OCI-LY1 (cell line): Measurements from ENCODE around the gene PHOSPHO2.

Experiments used
- H2AFZ ChIP-seq: fragments of 200-600 bp; sonication (generic), shearing (Covaris generic); 2 replicates; pipeline ENCODE4 v1.6.0; 2014; ENCODE audit warnings: antibody characterized with exemption, mild to moderate bottlenecking, low read length
- H3F3A ChIP-seq: fragments of 200-600 bp; sonication (generic), shearing (Covaris generic); 2 replicates; pipeline ENCODE4 v1.6.0; 2014; ENCODE audit warnings: mild to moderate bottlenecking, antibody characterized with exemption, low read length, moderate library complexity; ENCODE audit not compliant: insufficient read depth
- H3K27ac ChIP-seq: fragments of 200-600 bp; sonication (generic); 2 replicates; pipeline ENCODE4 v1.5.1; 2014; ENCODE audit warnings: low read length, mixed run types, mild to moderate bottlenecking, low read depth; ENCODE audit not compliant: poor library complexity, severe bottlenecking
- H3K27me3 ChIP-seq: fragments of 200-600 bp; sonication (generic); 2 replicates; pipeline ENCODE4 v1.6.0; 2014; ENCODE audit warnings: antibody characterized with exemption, mild to moderate bottlenecking, low read length, moderate library complexity; ENCODE audit not compliant: insufficient read depth
- H3K36me3 ChIP-seq: fragments of 200-600 bp; sonication (generic); 2 replicates; pipeline ENCODE4 v1.6.1; 2014; ENCODE audit warnings: mild to moderate bottlenecking, antibody characterized with exemption, low read length, moderate library complexity, mixed read lengths; ENCODE audit not compliant: insufficient read depth
- H3K4me1 ChIP-seq: fragments of 200-600 bp; sonication (generic); 2 replicates; pipeline ENCODE4 v1.5.1; 2014; ENCODE audit warnings: mild to moderate bottlenecking, low read length, moderate library complexity; ENCODE audit not compliant: insufficient read depth, severe bottlenecking
- H3K4me2 ChIP-seq: fragments of 200-600 bp; sonication (generic), shearing (Covaris generic); 2 replicates; pipeline ENCODE4 v1.6.1; 2014; ENCODE audit warnings: low read length
- H3K4me3 ChIP-seq: fragments of 200-600 bp; sonication (generic); 2 replicates; pipeline ENCODE4 v1.5.1; 2014; ENCODE audit warnings: low read length, low read depth, mild to moderate bottlenecking, mixed read lengths; ENCODE audit not compliant: poor library complexity, severe bottlenecking
- H3K79me2 ChIP-seq: fragments of 200-600 bp; shearing (Covaris generic); 2 replicates; pipeline ENCODE4 v1.6.1; 2016; ENCODE audit warnings: mixed run types, low read length, mixed read lengths; ENCODE audit not compliant: insufficient read depth
- H3K9ac ChIP-seq: fragments of 200-600 bp; sonication (generic), shearing (Covaris generic); 2 replicates; pipeline ENCODE4 v1.6.1; 2014; ENCODE audit warnings: mild to moderate bottlenecking, low read length, mixed read lengths
- H3K9me2 ChIP-seq: fragments of 200-600 bp; sonication (generic), shearing (Covaris generic); 2 replicates; pipeline ENCODE4 v1.6.1; 2014; ENCODE audit warnings: low read depth, mild to moderate bottlenecking, low read length, mixed read lengths
- H3K9me3 ChIP-seq: fragments of 200-600 bp; shearing (Covaris generic); 2 replicates; pipeline ENCODE4 v1.6.1; 2014; ENCODE audit warnings: low read length, mixed read lengths
- H4K20me1 ChIP-seq: fragments of 200-600 bp; sonication (generic), shearing (Covaris generic); 2 replicates; pipeline ENCODE4 v1.6.0; 2016; ENCODE audit warnings: mild to moderate bottlenecking, low read length; ENCODE audit not compliant: insufficient read depth
- CTCF ChIP-seq: fragments of 200-600 bp; sonication (generic), shearing (Covaris generic); IDR thresholded peaks from 2 replicates; pipeline ENCODE4 v1.5.1; 2017; ENCODE audit warnings: mild to moderate bottlenecking, antibody characterized with exemption, low read length, moderate library complexity, mixed read lengths
- EZH2 ChIP-seq: fragments of 200-600 bp; sonication (generic), shearing (Covaris generic); IDR thresholded peaks from 2 replicates; pipeline ENCODE4 v1.8.0; 2017; ENCODE audit warnings: borderline replicate concordance, mixed run types, mild to moderate bottlenecking, antibody characterized with exemption, low read length, moderate library complexity, mixed read lengths

Gene PHOSPHO2

GRCh38 chr2:169746240-169746639 is 52.0 kb downstream of the PHOSPHO2 start:
- Histone ChIP-seq H4K20me1 (no peaks in the 10 kb centered on the region), H3K9me3 (no peaks in the 10 kb centered on the region), H3K4me1 (no peaks in the 10 kb centered on the region), H3K4me3 (no peak overlapping the region), H3F3A (no peaks in the 10 kb centered on the region), H3K4me2 (no peak overlapping the region), H2AFZ (no peak overlapping the region), H3K9me2 (no peaks in the 10 kb centered on the region), H3K79me2 (no peaks in the 10 kb centered on the region), H3K36me3 (no peaks in the 10 kb centered on the region), H3K9ac (no peak overlapping the region), H3K27ac (no peak overlapping the region), H3K27me3 (no peaks in the 10 kb centered on the region)
- TF ChIP-seq CTCF, result no peak
- TF ChIP-seq EZH2, result no peak

GRCh38 chr2:169748319-169748718 is 54.0 kb downstream of the PHOSPHO2 start:
- TF ChIP-seq EZH2 (no peak), CTCF (no peak)
- Histone ChIP-seq H3K27me3 (no peaks in the 10 kb centered on the region), H3K4me3 (no peak overlapping the region), H3K36me3 (no peaks in the 10 kb centered on the region), H3K9me2 (no peaks in the 10 kb centered on the region), H3K9ac (no peak overlapping the region), H2AFZ (no peak overlapping the region), H4K20me1 (no peaks in the 10 kb centered on the region), H3K9me3 (no peaks in the 10 kb centered on the region), H3K4me1 (no peaks in the 10 kb centered on the region), H3K4me2 (no peak overlapping the region), H3F3A (no peaks in the 10 kb centered on the region), H3K27ac (no peak overlapping the region), H3K79me2 (no peaks in the 10 kb centered on the region)
